DND-41 (cell line): ENCODE measurements around the gene RAD51B.

Experiments
- EZH2 ChIP-seq: IDR thresholded peaks from 3 replicates; pipeline ENCODE4 v1.6.1; 2012; ENCODE audit warnings: borderline replicate concordance, low read depth, mild to moderate bottlenecking, moderate library complexity, low read length, inconsistent platforms; ENCODE audit not compliant: severe bottlenecking
- TF ChIP-seq, protein P1 (sequence below): IDR thresholded peaks from 2 replicates; pipeline ENCODE4 v1.5.1; 2012; ENCODE audit warnings: borderline replicate concordance, low read length, moderate library complexity, mild to moderate bottlenecking; ENCODE audit not compliant: poor library complexity, severe bottlenecking; ENCODE audit errors: extremely low read depth

DNA sequence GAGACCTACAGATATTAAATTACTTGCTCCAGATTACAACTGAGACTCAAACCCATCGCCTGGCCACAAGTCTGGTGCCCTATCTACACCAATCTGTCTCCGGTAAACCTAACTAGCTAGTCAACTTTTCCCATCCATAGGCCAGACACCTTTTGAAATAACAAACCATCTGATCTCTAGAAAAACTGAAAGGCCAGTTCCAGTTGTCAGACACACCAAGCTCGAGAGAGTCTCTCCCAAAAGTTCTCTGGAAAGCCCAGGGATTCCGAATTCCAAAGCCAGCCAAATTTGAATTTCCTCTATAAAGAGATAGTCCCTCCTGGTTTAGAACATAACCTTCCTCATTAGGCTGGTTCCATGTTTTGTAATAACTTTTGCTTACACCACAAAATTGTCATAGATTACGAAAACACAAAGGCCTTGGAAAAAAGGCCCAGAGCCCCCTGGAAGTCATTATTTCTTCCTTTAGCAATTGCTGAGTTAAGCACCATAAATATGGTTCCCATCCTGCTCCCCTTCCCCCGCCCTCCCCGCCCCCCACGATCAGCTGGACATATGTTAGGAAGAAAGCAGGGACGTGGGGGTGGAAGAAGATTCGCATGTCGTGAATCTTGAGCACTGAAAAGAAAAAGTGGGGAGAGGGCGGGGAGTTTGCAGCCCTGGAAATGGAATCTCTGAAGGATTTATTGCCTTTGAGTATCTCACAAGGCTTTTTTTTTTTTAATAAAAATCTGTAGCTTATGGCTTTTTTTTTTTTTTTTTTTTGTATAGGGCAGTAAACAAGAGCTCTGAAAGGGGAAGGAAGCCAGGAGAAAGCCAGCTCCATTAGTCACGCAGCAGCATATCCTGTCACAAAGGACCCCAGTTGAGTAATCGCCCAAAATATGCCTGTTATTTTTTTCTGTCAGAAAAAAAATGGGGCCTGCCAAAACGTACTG, 862.9 kb downstream of the RAD51B start:
- TF ChIP-seq, protein P1, sequence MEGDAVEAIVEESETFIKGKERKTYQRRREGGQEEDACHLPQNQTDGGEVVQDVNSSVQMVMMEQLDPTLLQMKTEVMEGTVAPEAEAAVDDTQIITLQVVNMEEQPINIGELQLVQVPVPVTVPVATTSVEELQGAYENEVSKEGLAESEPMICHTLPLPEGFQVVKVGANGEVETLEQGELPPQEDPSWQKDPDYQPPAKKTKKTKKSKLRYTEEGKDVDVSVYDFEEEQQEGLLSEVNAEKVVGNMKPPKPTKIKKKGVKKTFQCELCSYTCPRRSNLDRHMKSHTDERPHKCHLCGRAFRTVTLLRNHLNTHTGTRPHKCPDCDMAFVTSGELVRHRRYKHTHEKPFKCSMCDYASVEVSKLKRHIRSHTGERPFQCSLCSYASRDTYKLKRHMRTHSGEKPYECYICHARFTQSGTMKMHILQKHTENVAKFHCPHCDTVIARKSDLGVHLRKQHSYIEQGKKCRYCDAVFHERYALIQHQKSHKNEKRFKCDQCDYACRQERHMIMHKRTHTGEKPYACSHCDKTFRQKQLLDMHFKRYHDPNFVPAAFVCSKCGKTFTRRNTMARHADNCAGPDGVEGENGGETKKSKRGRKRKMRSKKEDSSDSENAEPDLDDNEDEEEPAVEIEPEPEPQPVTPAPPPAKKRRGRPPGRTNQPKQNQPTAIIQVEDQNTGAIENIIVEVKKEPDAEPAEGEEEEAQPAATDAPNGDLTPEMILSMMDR = no peak
- no peak for TF ChIP-seq EZH2
